Activated CD8-positive, alpha-beta memory T cell treated with anti-CD3 and anti-CD28 coated beads, Interleukin-2, amount 50 U/mL, for 24 hours (primary cell): Measurements from ENCODE around the gene MYPOP.

Experiments used
- DNase-seq: peaks from one replicate; pipeline ENCODE4 v3.0.0-alpha.2; 2020; ENCODE audit errors: extremely low read depth

Gene MYPOP

DNA sequence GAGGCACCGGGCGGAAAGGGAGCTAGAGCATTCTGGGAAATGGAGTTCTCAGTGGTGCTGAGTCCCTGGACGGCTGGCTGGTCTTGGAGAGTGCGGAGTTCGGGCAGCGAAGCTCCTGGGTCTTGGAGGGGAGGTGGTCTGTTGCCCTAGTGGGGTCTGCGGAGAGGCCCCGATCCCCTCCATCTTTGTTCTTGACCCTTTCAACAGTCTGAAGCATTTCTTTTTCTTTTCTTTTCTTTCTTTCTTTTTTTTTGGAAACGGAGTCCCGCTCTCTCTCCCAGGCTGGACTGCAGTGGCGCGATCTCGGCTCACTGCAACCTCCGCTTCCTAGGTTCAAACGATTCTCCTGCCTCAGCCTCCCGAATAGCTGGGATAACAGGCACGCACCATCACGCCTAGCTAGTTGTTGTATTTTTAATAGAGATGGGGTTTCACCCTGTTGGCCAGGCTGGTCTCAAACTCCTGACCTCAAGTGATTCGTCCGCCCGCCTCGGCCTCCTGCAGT is 39.0 kb downstream of the MYPOP start:
- DNase-seq: no peak

DNA sequence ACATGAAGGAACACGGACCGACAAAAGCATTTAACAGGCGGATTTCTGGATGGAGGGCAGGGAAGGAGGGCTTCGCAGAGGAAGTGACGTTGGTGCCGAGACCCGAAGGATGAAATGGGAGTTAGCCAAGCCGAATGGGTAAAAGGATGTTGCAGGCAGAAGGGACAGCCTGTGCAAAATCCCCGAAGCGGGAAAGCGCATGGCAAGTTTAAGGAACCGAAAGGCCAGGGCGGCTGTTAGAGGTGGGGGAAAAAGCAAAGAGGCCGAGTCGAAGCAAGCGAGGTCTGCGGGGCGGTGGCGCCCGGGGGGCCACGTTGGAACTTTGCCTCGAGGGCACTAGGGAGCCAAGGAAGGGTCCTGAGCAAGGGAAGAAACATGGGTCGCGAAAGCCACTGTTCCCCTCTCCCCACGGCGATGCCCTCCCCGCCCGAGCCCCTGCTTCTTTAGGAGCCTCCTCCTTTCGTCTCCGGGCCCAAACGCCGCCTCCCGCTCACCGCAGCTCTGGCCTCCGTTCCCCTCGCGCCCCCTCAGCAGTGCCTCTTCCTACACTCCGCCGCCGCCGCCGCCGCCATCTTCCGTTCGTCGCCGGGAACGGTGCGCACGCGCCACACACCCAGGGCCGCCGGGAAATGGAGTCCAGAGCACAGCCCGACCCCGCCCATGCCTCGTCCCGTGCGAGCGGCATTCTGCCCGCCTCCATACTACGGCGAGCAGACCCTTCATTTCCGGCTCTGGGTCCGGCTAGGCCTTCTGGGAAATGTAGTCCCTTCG is 39.7 kb downstream of the MYPOP start, which contains the start of gene SYMPK:
Gene SYMPK (minus strand): TSS at position 584 of the 771 bp plus-strand sequence. CDS start 8,652 bp downstream, outside the sequence.
- peak; percentile 94 for DNase-seq

DNA sequence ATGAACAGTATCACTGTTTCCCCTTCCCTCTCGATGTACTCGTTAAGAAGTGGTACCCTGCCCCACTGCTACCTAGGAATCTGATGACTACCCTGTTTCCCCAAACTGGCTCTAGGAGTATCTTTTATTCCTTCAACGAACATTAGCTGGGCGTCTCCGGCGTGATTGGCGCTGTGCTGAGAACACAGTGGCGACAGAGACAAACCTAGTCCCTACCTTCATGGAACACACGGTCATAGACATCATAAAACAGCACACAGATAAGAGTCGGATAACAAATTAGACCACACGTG is 40.2 kb downstream of the MYPOP start:
- no peak for DNase-seq

DNA sequence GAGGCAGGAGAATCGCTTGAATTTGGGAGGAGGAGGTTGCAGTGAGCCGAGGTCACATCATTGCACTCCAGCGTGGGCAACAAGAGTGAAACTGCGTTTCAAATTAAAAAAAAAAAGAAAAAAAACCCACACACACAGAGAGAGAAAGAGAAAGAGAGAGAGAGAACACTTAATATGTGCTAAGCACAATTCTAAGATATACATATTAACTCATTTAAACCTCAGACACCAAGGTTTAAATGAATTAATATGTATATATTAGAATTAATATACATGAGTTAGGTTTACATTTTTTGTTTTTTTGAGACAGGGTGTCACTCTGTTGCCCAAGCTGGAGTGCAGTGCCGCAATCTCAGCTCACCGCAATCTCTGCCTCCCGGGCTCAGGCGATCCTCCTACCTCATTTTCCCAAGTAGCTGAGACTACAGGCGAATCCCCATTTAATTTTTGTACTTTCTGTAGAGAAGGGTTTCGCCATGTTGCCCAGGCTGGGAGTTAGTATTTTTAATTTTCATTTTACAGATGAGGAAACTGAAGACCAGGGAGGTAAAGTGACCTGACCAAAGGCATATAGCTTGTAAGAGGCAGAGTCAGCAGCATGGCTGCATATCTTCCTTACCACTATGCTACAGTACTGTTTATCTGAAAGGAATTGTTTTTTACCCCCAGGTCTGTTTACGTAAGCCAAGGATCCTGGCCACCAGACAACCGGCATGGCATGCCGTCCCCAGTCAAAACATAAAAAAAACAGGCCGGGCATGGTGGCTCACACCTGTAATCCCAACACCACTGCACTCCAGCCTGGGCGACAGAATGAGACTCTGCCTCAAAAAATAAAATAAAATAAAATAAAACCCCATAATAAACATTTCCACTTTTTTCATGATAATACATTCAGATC is 41.8 kb downstream of the MYPOP start:
- no peak for DNase-seq

DNA sequence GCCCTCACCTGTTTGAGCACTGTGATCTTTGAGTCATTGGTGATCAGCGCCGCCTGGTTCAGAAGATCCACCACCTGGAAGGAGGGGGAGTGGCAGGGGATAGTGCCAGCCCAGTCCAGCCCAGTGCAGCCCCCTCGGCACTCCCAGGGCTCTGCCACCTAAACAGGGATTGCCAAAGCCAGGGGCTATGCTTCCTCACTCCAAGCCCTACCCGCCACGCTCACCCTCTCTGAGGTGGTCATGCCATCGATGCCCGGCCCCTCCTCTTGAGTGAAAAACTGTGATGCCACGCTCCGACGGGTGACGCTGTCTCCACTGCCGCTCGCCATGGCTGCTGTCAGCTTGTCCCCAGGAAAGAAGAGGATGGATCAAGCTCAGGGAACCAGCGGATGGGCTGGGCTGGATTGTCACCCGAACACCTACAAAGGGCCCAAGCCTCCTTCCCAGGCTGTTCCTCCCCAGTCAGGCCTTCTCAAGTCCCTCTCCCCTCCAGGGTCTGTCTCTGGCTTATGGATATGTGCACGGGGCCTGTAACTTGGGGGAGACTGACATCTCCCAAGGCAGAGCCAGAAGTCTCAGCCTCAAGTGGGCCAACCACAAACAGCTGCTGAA is 48.1 kb downstream of the MYPOP start:
- no peak for DNase-seq

DNA sequence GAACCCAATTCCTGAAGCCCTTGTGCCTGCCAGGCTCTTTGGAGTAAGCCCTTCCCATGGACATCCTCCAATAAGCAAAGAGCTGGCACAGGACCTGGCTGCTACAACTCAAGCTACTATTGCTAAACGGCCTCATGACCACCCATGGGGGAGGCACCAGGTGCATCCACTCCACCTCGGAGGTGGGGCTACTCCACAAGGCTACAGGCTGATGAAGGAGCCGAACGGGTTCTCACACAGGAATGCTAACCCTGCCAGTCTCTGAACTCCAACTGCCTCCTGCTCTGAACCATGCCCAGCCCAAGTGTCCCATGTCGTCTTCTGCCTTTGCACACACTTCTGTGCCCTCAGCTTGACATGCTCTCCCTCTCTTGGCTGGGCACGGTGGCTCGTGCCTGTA is 49.4 kb downstream of the MYPOP start:
- no peak for DNase-seq

DNA sequence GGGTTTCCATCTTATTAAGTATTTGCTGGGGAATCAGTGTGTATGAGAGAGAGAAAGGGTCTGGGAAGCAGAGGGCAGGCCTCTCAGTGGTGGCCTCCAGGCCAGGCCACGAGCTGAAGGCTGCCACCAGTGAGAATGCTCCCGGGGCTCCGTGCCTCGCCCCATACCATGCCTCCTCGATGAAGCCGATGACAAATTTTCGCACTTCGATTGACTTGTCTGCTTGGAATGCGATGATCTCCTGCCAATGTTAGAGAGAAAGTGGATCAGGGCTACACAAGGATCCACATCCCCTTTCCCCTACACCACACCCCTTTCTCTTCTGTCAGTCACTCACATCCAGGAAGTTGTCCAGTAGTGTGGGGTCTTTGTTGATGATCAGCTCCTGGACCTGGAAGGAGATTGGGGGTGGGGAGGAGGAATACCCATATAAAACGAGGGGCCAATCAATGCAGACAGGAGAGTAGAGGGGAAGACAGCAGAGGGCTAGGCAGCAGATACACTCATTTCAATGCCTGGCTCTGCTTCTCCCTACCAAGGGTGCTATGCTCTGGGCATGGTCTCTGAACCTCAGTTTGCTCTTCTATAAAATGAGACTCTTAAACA is 50.2 kb downstream of the MYPOP start:
- no peak for DNase-seq

DNA sequence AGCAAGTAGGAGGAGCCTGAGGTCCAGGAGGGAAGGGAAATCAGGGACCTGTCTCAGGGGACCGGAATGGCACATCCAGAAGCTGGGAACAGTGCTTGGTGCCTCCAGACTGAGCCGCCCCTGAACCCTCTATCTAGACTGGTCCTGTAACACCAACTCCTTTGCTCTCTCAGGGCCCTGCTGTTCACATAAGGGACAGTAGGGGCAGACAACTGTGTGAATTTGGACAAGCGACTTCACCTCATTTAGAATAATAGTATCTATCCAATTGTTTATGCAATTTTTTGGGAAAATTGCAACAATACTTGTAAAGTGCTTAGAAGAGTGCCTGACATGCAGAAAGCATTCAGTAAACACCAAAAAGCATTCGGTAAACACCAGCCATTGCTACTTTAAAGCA is 53.5 kb downstream of the MYPOP start:
- no peak for DNase-seq

DNA sequence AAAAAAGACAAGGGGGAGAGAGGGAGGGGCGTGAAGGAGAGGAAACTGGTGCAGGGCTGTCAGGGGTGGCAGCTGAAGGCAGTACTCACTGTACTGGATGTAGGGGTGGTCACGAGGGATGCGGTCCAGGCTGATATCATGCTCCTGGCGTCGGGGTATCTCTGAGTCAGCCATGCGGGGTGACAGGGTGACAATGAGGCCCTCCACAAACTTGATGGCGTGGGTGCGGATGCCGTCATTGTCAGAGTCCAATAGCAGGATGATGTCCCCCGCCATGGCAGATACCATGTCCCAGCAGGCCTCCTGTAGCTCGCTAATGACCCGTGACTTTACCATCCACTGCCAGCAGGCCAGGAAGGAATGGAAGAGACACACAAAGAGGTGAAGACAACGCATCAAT is 54.8 kb downstream of the MYPOP start:
- DNase-seq: no peak

DNA sequence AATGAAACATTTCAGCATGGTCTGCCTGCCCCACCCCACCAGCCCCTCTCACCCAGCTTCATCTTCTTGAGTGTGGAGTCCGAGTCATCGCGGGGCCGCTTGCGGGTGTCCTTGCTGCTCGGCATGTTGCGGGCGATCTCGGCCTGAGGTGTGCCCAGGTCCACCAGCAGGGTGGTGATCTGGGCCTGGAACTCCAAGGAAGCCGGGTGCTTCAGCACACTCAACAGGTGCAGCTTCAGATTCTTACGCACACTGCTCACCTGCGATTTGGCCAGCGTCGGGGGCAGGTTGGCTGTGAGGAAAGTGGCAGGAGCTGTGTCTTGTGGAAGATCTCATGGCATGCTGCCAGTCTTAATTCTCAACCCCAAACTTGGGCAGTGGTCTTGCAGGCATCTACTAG is 60.2 kb downstream of the MYPOP start:
- DNase-seq: no peak
